NCI-H526 (cell line): Measurements from ENCODE around the gene XYLT2.
"Not testable (repeated sequence)": the region's sequence is repeated elsewhere in the genome, so short reads cannot be mapped to it uniquely, and the experiment has no call there.

Experiments used
- DNase-seq, 2 experiments: peaks; one replicate each; lab custom pipeline; 2025; lab: John Stamatoyannopoulos, UW

XYLT2 gene

DNA sequence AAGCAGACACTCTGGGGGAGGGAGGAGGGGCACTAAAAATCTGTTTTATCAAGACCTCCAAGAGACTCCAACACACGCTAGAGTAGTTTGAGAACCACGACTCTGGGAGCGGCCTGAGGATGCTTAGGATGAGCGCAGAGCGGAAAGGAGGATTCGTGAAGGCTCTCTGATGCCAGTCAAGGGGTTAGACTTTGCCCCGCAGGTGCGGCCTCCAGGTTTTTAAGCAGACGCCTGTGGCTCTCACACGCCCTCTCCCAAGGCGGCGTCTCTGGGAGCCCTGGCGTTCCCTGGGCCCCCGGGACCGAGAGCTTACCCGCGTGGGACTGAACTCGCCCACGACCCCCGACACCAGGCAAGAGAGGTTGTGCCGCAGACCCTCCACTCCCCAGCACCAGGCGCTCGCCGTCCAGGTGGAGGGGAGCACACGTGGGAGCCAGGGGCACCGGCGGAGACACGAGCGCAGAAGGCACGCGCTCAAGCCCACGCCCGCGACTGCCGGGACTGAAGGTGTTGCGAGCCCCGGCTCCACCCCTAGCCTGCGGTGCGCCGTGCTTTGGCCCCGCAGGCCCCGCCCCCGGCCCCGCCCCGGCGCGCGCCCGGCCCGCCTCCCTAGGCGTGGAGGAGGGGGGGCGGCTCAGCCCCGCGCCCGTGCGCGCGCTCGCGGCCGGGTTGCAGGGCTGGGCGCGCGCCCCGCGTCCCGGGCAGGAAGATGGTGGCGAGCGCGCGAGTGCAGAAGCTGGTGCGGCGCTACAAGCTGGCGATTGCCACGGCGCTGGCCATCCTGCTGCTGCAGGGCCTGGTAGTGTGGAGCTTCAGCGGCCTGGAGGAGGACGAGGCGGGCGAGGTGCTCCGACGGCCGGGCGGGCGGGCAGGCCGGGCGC is at the start of gene XYLT2:
XYLT2 (plus strand) TSS at position 695 of the 881 bp plus-strand sequence; CDS start at position 710, 15 bp downstream.
- DNase-seq: peak; percentile 31 to 94

DNA sequence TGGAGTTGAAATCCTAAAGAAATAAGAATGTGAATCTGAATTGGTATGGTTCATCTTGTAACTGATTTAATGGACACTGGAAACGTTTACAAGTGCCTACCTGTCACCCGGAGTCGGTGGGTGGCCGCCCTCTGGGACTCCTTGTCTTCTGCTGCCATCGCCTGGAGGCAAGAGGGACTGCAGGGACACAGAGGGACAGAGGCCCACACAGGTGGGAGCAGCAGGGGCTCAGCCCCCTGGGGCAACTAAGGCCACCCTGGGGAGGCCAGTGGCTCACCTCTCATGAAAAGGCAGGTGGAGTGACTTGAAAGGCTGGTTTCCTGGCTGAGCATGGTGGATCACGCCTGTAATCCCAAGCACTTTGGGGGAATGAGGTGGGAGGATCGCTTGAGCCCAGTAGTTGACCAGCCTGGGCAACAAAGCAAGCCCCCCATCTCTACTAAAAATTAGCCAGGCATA is 48.5 kb upstream of the XYLT2 start:
- peak in 1 of 2 experiments; percentile 78 for DNase-seq

DNA sequence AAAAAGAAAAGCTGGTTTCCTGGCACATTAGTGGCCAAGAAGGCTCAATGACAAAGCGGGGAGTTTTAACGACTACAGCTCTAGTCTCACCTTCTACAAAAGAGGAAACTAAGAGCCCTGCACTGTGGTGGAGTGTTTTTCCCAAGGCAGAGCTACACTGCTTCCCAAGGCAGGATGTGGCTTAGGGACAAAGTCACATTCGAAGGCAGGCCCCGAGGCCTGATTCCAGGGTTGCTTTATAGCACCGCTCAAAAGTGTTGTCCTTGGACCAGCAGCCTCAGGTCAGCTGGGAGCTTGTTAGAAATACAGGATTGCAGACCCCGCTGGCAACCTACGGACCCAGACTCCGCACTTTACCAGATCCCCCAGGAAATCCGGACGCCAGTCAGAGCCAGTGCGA is 47.9 kb upstream of the XYLT2 start:
- DNase-seq: no peak

DNA sequence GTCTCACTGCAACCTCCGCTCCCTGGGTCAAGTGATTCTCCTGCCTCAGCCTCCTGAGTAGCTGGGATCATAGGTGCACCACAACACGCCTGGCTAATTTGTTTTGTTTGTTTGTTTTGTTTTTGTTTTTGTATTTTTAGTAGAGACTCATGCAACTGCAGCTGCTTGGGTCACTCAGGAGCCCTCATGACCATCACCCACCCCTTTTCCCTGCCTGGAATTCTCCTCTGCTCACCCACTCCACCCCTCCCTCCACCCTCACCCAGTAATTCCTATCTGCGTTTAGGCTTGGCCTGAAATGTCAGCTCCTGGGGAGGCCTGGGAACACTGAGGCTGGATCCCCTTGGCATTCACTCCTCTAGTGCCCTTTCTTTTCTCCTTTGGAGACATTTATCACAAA is 46.1 kb upstream of the XYLT2 start:
- DNase-seq: no peak

DNA sequence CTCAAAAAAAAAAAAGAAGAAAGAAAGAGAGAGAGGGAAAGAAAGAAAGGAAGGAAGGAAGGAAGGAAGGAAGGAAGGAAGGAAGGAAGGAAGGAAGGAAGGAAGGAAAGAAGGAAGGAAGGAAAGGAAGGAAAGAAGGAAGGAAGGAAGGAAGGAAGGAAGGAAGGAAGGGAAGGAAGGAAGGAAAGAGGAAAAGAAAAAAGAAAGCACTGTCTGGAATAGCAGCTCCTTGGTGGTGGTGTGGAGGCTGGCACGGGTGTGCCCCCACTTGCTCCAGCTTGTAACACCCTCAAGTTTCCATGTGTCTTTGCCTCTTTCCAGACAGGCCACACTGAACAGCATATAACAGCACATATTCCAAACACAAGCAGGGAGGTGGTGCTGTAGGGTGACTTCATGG is 45.1 kb upstream of the XYLT2 start:
- DNase-seq: not testable (repeated sequence)

DNA sequence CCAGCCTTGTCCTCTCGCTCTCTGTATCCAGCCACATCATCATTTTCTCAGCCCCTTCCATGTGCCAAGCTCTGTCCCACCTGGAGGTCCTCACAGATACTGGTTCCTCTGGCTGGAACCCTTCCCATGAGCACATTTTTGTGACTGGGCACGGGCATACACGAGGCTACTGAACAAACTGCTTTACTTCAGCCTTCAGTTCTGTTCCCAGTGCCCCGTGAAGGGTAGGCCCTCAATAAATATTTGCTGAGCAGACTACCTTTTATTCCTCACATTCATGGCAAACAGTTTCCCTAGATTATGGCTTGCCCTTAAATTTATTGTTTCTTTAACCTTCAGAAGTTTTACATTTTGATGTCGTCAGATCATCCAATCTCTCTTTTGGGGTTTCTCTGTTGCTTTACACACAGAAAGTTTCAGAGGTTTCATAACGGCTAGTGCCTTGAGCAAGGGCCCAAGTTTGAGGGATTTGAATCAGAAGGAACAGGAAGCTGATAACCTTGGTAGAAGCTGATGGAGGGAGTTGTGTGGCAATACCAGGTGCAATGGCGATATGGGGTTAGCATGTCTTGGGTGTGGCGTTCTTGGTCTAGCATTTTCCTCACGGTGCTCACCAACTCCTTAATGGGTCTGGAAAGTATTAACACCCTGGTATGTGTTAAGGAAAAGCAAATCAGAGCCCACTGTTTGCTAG is 43.9 kb upstream of the XYLT2 start:
- no peak for DNase-seq

GRCh38 chr17:50303051-50303450 is 42.9 kb upstream of the XYLT2 start:
- no peak for DNase-seq

GRCh38 chr17:50303596-50303995 is 42.3 kb upstream of the XYLT2 start:
- DNase-seq: no peak

DNA sequence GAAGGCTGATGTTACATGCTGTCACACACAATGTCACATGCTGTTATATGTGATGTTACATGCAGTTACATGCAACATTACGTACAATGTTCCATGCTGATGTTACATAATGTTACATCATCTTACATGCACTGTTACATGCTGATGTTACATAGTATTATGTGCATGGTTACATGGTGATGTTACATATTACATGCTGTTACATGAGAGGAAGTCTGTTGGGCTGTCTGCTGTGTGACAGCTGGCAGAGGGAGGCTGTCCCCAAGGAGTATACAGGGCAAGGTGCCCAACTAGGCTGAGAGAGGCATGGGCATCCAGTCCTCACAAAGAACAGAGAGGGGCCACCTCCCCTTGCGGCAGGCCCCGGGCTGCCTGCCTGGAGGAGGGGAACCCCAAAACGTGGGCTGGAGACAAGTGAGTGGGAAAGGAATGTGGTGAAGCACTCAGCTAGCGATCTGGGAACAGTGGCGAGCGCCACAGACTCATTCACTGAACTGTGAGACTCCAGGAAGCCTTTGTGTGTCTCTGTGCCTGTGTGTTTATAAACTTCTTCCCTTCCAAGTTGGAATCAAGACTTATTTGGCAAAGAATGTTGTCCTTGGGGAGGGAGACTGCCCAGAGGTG is 41.0 kb upstream of the XYLT2 start:
- DNase-seq: no peak

GRCh38 chr17:50307654-50308053 is 38.3 kb upstream of the XYLT2 start:
- DNase-seq: no peak

DNA sequence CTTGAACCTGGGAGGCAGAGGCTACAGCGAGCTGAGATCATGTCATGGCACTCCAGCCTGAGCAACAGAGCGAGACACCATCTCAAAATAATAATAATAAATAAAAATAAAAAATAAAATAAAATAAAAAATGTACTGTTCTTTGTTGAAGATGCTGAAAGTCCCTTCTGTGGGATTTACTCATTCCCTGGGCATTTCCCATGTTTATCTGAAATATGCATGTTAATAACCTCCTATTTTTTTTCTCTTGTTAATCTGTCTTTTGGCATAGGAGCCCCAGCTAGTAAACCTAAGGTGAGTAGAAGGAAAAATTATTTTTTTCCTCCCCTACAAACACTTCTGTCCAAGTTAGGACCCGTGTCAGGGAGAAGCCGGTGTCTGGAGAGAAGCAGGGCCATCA is 37.3 kb upstream of the XYLT2 start:
- DNase-seq: no peak

DNA sequence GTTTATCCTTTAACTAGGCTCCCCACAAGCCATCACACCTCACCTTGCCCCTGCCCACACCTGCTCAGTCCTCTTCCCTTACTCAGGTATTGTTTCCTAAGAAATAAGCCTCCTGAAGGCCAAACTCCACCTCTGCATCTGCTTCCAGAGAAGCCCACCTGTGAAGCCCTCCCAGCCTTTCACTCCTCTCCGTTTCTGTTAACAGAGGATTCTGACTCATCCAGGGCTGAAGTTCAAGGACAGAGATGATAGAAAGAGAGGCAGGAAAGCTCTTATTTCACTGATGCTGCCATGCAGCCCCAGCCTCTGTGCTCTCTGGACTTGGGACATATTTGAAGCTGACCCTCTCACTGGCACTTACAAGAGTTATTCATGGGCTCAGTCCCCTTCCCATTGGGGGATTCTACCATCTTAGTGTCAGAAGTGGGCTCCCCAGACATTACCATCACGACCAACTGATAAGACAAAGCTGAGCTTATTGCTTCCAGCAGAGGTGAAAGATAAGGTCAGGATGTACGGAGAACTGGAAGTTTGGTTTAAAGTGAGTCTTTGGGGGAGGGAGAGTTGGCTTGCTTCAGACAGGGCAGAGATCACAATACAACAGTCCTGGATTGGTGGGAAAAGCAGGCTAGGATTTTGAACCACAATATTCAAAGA is 35.3 kb upstream of the XYLT2 start:
- DNase-seq: no peak

GRCh38 chr17:50311112-50311460 is 34.8 kb upstream of the XYLT2 start:
- peak; percentile 54 to 78 for DNase-seq

DNA sequence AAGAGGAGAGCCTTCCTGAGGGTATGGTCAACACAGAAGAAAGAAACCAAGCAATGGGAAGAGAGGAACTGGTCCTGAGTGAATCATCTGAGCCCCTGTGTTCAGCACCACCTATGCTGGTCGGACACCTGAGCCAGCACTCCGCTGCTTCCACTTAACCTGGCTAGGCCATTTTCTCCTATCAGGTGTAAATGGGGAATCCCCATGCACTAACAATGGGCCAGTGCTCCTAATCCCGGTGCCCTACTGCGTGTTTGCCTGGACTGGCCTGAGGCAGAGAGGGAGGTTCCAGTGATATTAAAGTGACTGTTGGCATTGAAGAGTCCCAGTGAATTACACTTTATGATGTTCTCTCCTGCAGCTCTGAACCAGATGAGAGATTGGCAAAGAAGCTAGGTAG is 34.4 kb upstream of the XYLT2 start:
- no peak for DNase-seq

- DNase-seq: no peak
These were observed 33.6 kb upstream of the XYLT2 start for GRCh38 chr17:50312308-50312707.

DNA sequence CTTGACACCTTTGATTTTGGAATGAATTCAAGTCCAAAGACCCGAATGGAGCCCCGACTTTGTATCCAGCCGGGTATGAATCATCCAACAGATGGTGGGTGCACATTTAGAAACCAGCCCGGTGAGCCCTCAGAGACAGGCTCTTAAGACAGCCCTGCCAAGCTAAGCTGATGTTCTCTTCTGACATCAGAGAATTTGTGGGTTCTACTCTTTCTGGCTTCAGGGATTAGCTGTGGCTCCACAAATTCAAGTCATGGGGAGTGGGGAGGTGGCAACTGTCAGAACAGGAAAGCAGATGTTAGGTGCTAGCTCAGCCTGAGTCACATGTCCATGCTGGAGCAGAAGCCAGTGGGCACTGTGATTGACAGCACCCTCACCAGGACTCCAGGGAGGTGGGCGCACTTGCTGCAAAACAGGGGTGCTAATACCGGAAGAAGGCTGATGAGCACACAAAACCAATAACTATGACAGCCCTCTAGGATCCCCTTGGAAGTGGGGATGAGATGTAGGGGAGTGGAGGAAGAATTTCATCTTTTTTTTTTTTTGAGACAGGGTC is 31.4 kb upstream of the XYLT2 start:
- DNase-seq: no peak

DNA sequence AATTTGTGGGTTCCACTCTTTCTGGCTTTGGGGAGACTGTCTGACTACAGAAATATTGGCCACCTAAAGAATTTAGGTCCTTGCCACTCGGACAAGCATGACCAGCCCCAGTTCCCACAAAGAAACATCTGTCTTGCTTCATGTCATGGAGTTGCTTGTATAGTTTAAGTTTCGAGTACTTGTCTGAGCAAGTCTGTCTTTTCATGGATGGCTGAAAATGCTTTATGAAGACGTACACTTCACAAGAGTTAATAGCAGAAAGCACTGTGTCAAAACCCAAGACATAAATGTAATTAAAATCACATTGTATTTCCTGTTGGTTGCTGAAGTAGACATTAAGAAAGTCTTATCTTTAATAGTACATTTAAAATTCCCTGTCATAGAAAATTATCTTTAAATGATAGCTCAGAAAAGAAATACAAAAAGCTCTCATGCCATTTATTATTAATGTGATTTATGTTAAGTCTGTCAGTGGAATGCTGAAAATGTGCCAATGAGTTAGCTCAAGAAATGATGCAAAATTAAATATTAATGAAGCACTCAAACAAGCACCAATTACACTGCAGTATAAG is 29.8 kb upstream of the XYLT2 start:
- no peak for DNase-seq

GRCh38 chr17:50316660-50317059 is 29.3 kb upstream of the XYLT2 start:
- not testable (repeated sequence) for DNase-seq

DNA sequence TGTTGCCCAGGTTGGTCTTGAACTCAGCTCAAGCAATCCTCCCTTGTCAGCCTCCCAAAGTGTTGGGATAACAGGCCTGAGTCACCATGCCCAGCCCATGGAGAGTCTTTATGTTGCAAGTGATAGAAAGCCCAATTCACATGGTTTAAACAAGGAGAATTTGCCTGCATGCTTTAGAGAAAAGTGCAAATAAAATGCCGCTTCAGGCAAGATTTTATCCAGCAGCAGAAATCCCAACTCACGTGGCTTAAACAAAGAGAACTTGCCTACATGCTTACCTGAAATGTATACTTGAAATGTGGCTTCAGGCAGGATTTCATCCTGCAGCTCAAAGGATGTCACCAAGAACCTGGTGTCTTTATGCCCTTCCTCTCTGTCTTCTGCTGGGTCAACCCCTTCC is 28.8 kb upstream of the XYLT2 start:
- DNase-seq: no peak

DNA sequence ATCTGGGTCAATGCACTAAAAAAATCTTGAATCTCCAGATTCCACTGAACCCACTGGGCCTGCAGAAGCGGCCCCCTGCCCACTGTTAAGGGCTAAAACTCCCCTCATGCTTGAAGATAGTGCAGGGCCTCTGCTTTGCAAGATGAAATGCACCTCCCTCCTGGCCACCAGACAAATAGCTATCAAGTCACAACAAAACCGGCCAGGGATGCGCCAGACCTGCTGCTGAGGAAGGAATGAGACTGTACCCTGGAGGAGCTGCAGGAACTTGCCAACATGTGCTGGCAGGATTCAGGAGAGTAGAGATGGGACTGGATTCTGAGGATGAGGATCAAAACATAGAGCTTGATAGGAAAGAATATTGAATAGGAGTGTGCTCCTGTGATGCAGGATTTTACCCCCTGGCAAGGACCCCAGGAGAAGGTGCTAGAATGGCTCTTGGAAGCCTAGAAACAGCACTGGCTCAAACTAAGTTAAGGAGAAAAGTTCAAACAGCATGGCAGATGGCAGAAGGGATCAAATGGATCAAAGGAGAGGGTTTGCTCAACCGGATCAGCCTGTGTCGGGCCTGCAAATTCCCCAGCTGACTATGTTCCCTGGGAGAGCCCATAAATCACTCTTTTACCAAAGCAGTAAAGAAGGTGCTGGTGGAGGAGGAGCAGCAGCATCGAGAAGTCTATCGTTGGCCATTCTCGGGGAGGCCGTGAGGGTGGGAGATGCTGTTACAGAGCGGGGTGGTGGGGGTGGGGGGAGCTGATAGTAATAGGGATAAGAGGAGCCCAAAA is 27.2 kb upstream of the XYLT2 start:
- DNase-seq: peak in 1 of 2 experiments; percentile 13
